Measurements from ENCODE around the gene FASTKD1.

DNA sequence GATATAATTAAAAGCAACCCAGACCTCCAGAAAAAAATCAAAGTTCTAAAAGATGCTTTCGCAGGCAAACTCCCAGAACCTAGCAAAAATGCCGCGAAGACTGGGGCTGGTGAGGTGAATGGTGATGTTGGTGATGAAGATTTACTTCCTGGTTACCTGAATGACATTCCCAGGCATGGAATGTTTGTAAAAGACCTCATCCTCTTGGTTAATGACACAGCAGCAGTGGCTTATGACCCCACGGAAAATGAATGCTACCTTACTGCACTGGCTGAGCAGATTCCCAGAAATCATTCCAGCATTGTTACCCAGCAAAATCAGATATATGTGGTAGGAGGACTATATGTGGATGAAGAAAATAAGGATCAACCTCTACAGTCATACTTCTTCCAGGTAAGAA is 63.2 kb downstream of the FASTKD1 start:
- TF ChIP-seq, protein P1, sequence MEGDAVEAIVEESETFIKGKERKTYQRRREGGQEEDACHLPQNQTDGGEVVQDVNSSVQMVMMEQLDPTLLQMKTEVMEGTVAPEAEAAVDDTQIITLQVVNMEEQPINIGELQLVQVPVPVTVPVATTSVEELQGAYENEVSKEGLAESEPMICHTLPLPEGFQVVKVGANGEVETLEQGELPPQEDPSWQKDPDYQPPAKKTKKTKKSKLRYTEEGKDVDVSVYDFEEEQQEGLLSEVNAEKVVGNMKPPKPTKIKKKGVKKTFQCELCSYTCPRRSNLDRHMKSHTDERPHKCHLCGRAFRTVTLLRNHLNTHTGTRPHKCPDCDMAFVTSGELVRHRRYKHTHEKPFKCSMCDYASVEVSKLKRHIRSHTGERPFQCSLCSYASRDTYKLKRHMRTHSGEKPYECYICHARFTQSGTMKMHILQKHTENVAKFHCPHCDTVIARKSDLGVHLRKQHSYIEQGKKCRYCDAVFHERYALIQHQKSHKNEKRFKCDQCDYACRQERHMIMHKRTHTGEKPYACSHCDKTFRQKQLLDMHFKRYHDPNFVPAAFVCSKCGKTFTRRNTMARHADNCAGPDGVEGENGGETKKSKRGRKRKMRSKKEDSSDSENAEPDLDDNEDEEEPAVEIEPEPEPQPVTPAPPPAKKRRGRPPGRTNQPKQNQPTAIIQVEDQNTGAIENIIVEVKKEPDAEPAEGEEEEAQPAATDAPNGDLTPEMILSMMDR (IDR thresholded peaks at IDR 0.05), result no peak
- no peak for TF ChIP-seq POLR2A (IDR thresholded peaks at IDR 0.05)

Measured in Peyer's patch (tissue), 4 donors.